Islet precursor cell (in vitro differentiated cells): Measurements from ENCODE around the gene PCMTD2.
"Not testable (repeated sequence)": the region's sequence is repeated elsewhere in the genome, so short reads cannot be mapped to it uniquely, and the experiment has no call there.

ENCODE experiments used
- DNase-seq: peaks from one replicate; pipeline ENCODE4 v3.0.0-alpha.2; 2018

Gene PCMTD2

GRCh38 chr20:64224351-64225170 lies 31.0 kb upstream of the PCMTD2 start:
- no peak for DNase-seq

- no peak for DNase-seq
These were observed 30.4 kb upstream of the PCMTD2 start for GRCh38 chr20:64225171-64225595.

GRCh38 chr20:64225828-64226598 lies 29.5 kb upstream of the PCMTD2 start:
- no peak for DNase-seq

GRCh38 chr20:64226686-64227580 lies 28.6 kb upstream of the PCMTD2 start:
- DNase-seq, result no peak

- DNase-seq, result no peak
These were observed 27.4 kb upstream of the PCMTD2 start for GRCh38 chr20:64228086-64228653.

GRCh38 chr20:64228751-64229506 lies 26.6 kb upstream of the PCMTD2 start:
- no peak for DNase-seq

GRCh38 chr20:64229507-64230061 lies 26.0 kb upstream of the PCMTD2 start:
- DNase-seq, result no peak

- DNase-seq, result no peak
These were observed 24.9 kb upstream of the PCMTD2 start for GRCh38 chr20:64230461-64231145.

GRCh38 chr20:64231621-64232550 lies 23.7 kb upstream of the PCMTD2 start:
- no peak for DNase-seq

- no peak for DNase-seq
These were observed 22.8 kb upstream of the PCMTD2 start for GRCh38 chr20:64232794-64233193.

- no peak for DNase-seq
These were observed 21.8 kb upstream of the PCMTD2 start for GRCh38 chr20:64233725-64234124.

- DNase-seq, result no peak
These were observed 21.2 kb upstream of the PCMTD2 start for GRCh38 chr20:64234291-64234791.

- DNase-seq, result not testable (repeated sequence)
These were observed 20.5 kb upstream of the PCMTD2 start for GRCh38 chr20:64234921-64235565.

- no peak for DNase-seq
These were observed 19.1 kb upstream of the PCMTD2 start for GRCh38 chr20:64236137-64237088.

GRCh38 chr20:64237316-64237715 lies 18.2 kb upstream of the PCMTD2 start:
- no peak for DNase-seq

GRCh38 chr20:64238115-64238825 lies 17.3 kb upstream of the PCMTD2 start:
- DNase-seq, result no peak

GRCh38 chr20:64238851-64239387 lies 16.6 kb upstream of the PCMTD2 start:
- no peak for DNase-seq
